ENCODE results near the gene KLF7.

Gene KLF7

GRCh38 chr2:207165121-207166038 lies at the start of gene KLF7:
KLF7 (minus strand) TSS chr2:207165948; CDS start chr2:207165568, 380 bp downstream.
- Histone ChIP-seq H3K9me3 (replicated peaks; ENCODE audit: insufficient read depth, low read length) (no peaks in the 10 kb centered on the region), H3K27me3 (replicated peaks; ENCODE audit: insufficient read depth, low read length) (no peaks in the 10 kb centered on the region), H3K36me3 (replicated peaks; ENCODE audit: insufficient read depth, low read length) (no peaks in the 10 kb centered on the region), H3K9me2 (replicated peaks; ENCODE audit: insufficient read depth, low read length) (no peaks in the 10 kb centered on the region), H3K4me2 (ENCODE audit: low read depth, low read length) (peak within 1 kb of the TSS; percentile 76), H3K27ac (ENCODE audit: low read length) (peak within 1 kb of the TSS; percentile 94), H2AFZ (ENCODE audit: low read length) (peak within 1 kb of the TSS; percentile 57), H3K79me2 (ENCODE audit: low read length) (peaks cover 42% of the 10 kb centered on the region), H3K4me1 (ENCODE audit: low read length) (peaks cover 12% of the 10 kb centered on the region; the same call in 1 of the 2 replicates), H3K9ac (ENCODE audit: low read length) (peak within 1 kb of the TSS; percentile 95), H3K4me3 (ENCODE audit: low read length) (peak within 1 kb of the TSS; percentile 80), H4K20me1 (ENCODE audit: insufficient read depth, low read length) (no peaks in the 10 kb centered on the region), H3F3A (ENCODE audit: insufficient read depth, low read length) (peaks cover 9% of the 10 kb centered on the region; the same call in 1 of the 2 replicates)
- DNase-seq: peak; percentile 64
- TF ChIP-seq EZH2phosphoT487 (IDR thresholded peaks at IDR 0.05; ENCODE audit: low read length) (no peak), CTCF (IDR thresholded peaks at IDR 0.05; ENCODE audit: low read length) (no peak), EZH2 (optimal IDR thresholded peaks at IDR 0.05; ENCODE audit: low read depth, low read length) (no peak)

- Histone ChIP-seq H3K4me3 (ENCODE audit: low read length) (no peak overlapping the region), H4K20me1 (ENCODE audit: insufficient read depth, low read length) (no peaks in the 10 kb centered on the region), H3K36me3 (replicated peaks; ENCODE audit: insufficient read depth, low read length) (no peaks in the 10 kb centered on the region), H3K9me2 (replicated peaks; ENCODE audit: insufficient read depth, low read length) (no peaks in the 10 kb centered on the region), H2AFZ (ENCODE audit: low read length) (no peak overlapping the region), H3K9ac (ENCODE audit: low read length) (no peak overlapping the region), H3K27ac (ENCODE audit: low read length) (no peak overlapping the region), H3K27me3 (replicated peaks; ENCODE audit: insufficient read depth, low read length) (no peaks in the 10 kb centered on the region), H3K4me1 (ENCODE audit: low read length) (no peaks in the 10 kb centered on the region), H3K9me3 (replicated peaks; ENCODE audit: insufficient read depth, low read length) (no peaks in the 10 kb centered on the region), H3F3A (ENCODE audit: insufficient read depth, low read length) (no peaks in the 10 kb centered on the region), H3K79me2 (ENCODE audit: low read length) (no peaks in the 10 kb centered on the region), H3K4me2 (ENCODE audit: low read depth, low read length) (no peak overlapping the region)
- no peak for TF ChIP-seq EZH2phosphoT487 (IDR thresholded peaks at IDR 0.05; ENCODE audit: low read length)
- TF ChIP-seq EZH2 (optimal IDR thresholded peaks at IDR 0.05; ENCODE audit: low read depth, low read length): no peak
- TF ChIP-seq CTCF (IDR thresholded peaks at IDR 0.05; ENCODE audit: low read length): no peak
- DNase-seq: no peak
Observed at GRCh38 chr2:207215308-207215707, 49.6 kb upstream of the KLF7 start.

- no peak overlapping the region for H3K4me3 ChIP-seq (ENCODE audit: low read length)
- no peaks in the 10 kb centered on the region for H3K9me2 ChIP-seq (replicated peaks; ENCODE audit: insufficient read depth, low read length)
- H3K4me2 ChIP-seq (ENCODE audit: low read depth, low read length): no peak overlapping the region
- no peaks in the 10 kb centered on the region for H3K9me3 ChIP-seq (replicated peaks; ENCODE audit: insufficient read depth, low read length)
- no peak overlapping the region for H3K27ac ChIP-seq (ENCODE audit: low read length)
- no peaks in the 10 kb centered on the region for H3K79me2 ChIP-seq (ENCODE audit: low read length)
- no peaks in the 10 kb centered on the region for H3K4me1 ChIP-seq (ENCODE audit: low read length)
- H4K20me1 ChIP-seq (ENCODE audit: insufficient read depth, low read length): no peaks in the 10 kb centered on the region
- no peak for DNase-seq
- no peak overlapping the region for H2AFZ ChIP-seq (ENCODE audit: low read length)
- no peaks in the 10 kb centered on the region for H3K27me3 ChIP-seq (replicated peaks; ENCODE audit: insufficient read depth, low read length)
- H3F3A ChIP-seq (ENCODE audit: insufficient read depth, low read length): no peaks in the 10 kb centered on the region
- no peak overlapping the region for H3K9ac ChIP-seq (ENCODE audit: low read length)
- H3K36me3 ChIP-seq (replicated peaks; ENCODE audit: insufficient read depth, low read length): no peaks in the 10 kb centered on the region
- no peak for TF ChIP-seq CTCF (IDR thresholded peaks at IDR 0.05; ENCODE audit: low read length)
- no peak for TF ChIP-seq EZH2 (optimal IDR thresholded peaks at IDR 0.05; ENCODE audit: low read depth, low read length)
- no peak for TF ChIP-seq EZH2phosphoT487 (IDR thresholded peaks at IDR 0.05; ENCODE audit: low read length)
Observed at GRCh38 chr2:207214446-207214845, 48.7 kb upstream of the KLF7 start.

Data from MM.1S (cell line).